ENCODE measurements around the gene DCTN2.

DNA sequence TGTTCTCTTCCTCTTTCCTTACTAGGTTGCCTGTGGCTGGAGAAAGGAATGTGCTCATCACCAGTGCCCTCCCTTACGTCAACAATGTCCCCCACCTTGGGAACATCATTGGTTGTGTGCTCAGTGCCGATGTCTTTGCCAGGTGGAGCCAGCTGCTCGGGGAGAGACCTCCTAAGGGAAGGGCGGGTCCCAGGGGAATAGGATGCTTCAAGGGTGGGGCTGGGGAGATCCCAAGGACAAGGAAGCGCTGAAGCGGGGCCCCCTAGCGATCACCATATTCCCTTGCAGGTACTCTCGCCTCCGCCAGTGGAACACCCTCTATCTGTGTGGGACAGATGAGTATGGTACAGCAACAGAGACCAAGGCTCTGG lies 48.9 kb downstream of the DCTN2 start:
- TF ChIP-seq, protein P1, sequence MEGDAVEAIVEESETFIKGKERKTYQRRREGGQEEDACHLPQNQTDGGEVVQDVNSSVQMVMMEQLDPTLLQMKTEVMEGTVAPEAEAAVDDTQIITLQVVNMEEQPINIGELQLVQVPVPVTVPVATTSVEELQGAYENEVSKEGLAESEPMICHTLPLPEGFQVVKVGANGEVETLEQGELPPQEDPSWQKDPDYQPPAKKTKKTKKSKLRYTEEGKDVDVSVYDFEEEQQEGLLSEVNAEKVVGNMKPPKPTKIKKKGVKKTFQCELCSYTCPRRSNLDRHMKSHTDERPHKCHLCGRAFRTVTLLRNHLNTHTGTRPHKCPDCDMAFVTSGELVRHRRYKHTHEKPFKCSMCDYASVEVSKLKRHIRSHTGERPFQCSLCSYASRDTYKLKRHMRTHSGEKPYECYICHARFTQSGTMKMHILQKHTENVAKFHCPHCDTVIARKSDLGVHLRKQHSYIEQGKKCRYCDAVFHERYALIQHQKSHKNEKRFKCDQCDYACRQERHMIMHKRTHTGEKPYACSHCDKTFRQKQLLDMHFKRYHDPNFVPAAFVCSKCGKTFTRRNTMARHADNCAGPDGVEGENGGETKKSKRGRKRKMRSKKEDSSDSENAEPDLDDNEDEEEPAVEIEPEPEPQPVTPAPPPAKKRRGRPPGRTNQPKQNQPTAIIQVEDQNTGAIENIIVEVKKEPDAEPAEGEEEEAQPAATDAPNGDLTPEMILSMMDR (conservative IDR thresholded peaks at IDR 0.05; ENCODE audit: low read length): no peak
- no peak for TF ChIP-seq EZH2phosphoT487 (IDR thresholded peaks at IDR 0.05; ENCODE audit: borderline replicate concordance, low read depth, low read length)
